Right ventricle myocardium inferior (tissue), 1 donor: ENCODE measurements around the gene COL7A1. TPM values are rescaled to one million over a fixed set of nuclear protein-coding genes. Genes with fewer than 3 reads are reported as not detected.

Source experiments
- ATAC-seq: fragments of 200-7000 bp; cut with Tn5 transposase; one replicate; pipeline ENCODE4 v1.9.1; 2020; ENCODE audit warnings: mild to moderate bottlenecking, moderate library complexity
- DNase-seq: peaks from one replicate; pipeline ENCODE4 v3.0.0; 2021; ENCODE audit errors: missing footprints
- intact Hi-C: fragments of 100-400 bp; cut with DNase I; formaldehyde crosslinking; loops from one replicate; pipeline ENCODE4 v1.11.0; 2022
- long read RNA-seq: library from polyadenylated mRNA; unstranded; transcript quantifications from one replicate; pipeline ENCODE4 v2.0.0, GENCODE V29; 2021
- total RNA-seq: library from RNA; stranded (reverse); fragmentation: NEBNext Ultra II Directional; extraction: Animal tissue kit (Norgen Biotek cat#: 25700); gene quantifications from one replicate; pipeline ENCODE4 v1.2.1, GENCODE V29; 2021
- donor health status: DM: no; HTN: yes; CAD: no; lungs with severe emphysema.

COL7A1 gene
- 14.9 TPM for total RNA-seq
- long read RNA-seq, partial matches to known transcripts: 3 of 5 reads
- long read RNA-seq, other reads (novel, unspliced or antisense): 2 of 5 reads

DNA sequence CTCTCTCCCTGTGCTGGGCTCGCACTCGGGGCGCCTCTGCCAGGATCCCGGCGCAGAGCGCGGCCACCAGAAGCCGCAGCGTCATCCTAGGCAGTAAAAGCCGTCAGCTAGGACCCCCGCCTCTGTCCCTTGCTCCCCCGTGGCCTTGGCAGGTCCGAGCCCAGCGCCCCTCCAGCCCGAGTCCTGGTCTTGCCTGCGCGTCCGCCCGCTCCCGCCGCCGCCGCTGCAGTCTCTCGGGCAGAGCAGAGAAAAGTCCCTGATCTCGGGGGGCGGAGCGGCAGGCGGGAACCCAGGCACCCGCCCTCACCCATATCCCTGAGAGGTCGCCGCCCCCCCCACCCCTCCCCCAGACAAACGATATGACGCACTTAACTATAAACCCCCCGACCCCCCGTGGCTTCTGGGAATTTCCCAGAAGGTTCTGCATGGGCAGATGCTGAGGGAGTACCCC is at the start of gene COL7A1:
COL7A1 (minus strand) TSS at position 255 of the 451 bp plus-strand sequence; CDS start at position 85, 170 bp downstream.
- DNase-seq: peak; percentile 64
- no peak for ATAC-seq
- intact Hi-C loops: no loop called here

DNA sequence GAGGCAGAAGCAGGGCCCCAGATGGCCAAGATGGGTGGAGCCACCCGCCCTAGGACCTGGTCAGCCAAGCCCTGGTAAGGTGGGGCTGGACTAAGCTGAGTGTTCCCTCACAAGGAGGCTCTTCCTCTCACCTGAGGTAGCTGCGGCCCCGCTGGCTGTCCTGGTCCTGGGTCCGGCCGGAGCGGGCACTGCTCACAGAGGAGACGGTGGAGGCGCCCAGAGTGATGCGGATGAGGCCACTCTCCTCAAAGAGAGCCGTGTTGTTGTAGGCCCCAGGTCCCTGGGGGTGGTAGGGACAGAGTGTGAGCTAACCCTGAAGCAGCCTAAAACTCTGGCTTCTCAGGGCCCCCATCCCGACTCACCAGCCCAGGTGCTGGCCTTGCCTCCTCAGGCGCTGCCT is 47.5 kb upstream of the COL7A1 start:
- intact Hi-C loops: no loop called here
- ATAC-seq: no peak
- no peak for DNase-seq

GRCh38 chr3:48641396-48641795 is 46.3 kb upstream of the COL7A1 start:
- no peak for DNase-seq
- intact Hi-C loops: no loop called here

GRCh38 chr3:48639944-48640606 is 44.9 kb upstream of the COL7A1 start:
- no peak for ATAC-seq
- intact Hi-C loops: no loop called here
- DNase-seq: no peak

More at GRCh38 chr3:48641396-48641795, 46.3 kb upstream of the COL7A1 start:
- no peak for ATAC-seq

DNA sequence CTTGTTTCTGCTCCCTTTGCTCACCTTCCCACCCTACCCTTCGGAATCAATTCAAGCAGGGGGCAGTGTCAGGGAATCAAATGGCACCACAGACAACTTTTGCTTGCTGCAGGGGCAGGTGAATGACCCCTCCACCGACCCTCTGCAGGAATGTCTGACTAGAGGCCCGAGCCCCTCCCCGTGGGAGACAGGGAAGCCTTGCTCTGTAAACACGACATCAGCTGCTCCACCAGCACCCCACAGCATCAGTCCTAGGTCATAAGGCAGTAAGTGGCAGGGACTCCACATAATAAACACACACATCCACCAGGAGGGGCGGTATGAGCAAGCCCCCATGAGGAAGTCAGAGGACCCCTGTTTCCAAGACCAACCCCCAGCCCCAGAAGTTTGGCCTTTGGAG is 42.2 kb upstream of the COL7A1 start:
- intact Hi-C loops: no loop called here
- ATAC-seq (no peak), DNase-seq (peak; percentile 58)

DNA sequence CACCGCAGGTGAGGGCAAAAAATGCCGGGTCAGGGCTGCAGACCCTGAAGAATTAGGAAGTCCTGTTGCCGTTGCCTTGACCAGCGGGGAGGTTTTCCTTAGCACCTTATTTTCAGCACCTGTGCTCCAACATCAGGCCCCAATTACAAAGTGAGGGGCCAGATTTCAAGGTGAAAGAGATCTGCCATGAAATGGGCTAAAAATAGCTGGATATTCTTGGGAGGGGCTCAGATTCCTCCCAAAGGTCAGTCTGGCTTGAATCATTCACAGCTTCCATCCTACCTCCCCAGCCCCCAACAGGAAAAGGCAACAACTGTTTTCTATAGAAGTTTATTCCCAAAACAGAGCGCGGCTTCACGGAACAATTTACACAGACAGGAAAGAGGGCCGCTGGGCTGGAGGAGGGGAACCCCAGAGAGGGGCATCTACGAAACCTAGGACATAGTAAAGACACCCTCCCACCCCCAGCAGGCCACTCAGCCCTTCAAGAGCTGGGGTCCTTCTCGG is 41.1 kb upstream of the COL7A1 start:
- ATAC-seq (no peak), DNase-seq (no peak)
- intact Hi-C loops: no loop called here

DNA sequence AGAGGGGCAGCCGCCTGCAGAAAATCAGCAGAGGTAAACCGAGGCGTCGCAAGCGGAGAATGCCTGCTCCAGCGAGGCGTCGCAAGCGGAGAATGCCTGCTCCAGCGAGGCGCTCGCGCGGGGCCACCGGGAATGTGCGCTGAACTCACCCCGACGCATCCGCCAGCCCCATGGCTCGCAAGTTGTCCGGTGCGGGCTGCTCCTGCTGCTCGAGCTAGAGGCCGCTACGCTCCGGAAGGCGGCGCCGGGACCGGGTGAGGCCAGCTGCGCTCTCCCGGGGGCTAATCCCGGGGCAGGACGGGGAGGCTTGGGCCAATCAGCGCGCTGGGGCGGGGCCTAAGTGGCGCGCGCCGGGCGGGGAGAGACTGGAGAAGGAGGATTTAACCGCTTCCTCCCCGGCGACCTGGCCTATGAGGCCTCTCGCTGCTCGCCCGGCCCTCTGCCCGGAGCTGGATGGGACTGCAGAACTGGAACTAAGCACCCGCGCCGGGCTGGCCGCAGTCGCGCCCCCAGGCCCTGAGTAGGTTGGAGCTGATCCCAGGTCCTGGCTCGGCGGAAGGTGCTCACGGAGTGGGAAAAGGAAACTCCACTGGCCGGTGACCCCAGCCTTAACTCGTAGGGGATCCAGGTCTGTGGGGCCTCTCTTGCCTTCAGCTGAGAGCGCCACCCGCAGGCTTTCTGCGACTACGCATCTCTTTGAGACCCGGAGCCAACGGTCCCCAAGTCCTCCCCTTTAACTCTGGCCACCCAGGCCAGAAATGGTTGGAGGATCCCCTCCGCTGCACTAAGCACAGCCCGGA is 40.3 kb upstream of the COL7A1 start, which contains the start of gene SLC26A6:
SLC26A6 (minus strand) TSS at position 240 of the 800 bp plus-strand sequence; CDS start at position 172, 68 bp downstream.
- peak; percentile 99 for ATAC-seq
- DNase-seq: peak; percentile 99
- intact Hi-C loops: loop anchor here (1.0 to 2.0 kb wide), 4 partner anchors 21 to 79 kb away; partner anchors contain the start of genes NCKIPSD, PFKFB4 and UQCRC1

DNA sequence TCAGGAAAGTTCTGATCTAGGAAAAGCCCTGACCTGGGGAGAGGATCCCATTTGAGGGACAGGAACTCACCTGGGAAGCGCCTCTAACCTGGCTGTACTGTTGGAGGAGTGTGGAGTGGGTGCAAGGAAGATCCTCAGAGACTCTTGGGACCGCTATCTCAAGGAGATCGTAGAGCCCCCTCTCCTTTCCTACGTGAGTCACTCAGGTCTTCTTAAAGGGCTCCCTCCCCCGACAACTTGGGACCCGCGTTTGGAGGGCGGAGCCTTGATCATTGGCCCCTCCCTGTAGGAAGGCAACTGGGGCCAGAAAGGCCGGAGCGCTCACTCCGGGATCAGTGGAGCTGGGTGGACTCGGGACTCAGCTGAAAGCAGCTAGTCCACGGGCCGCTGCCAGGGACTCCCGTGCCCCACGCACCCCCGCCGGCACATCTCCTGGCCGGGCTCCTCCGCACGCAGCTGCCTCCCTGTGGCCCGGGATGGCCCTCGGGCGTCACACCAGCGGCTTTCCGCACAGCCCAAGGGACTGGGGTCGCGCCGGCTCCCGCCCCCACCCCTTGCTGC is 39.6 kb upstream of the COL7A1 start:
- ATAC-seq (peak; percentile 47), DNase-seq (peak; percentile 79)
- intact Hi-C loops: loop anchor here (1.0 to 2.0 kb wide), 4 partner anchors 22 to 78 kb away; partner anchors contain the start of genes NCKIPSD, PFKFB4 and UQCRC1

- ATAC-seq (no peak), DNase-seq (no peak)
- intact Hi-C loops: loop anchor here (2.0 kb wide), 3 partner anchors 25 to 77 kb away; partner anchors contain the start of genes NCKIPSD, PFKFB4 and UQCRC1
Measured at GRCh38 chr3:48633743-48634142, 38.6 kb upstream of the COL7A1 start.

GRCh38 chr3:48633256-48633655 is 38.1 kb upstream of the COL7A1 start:
- ATAC-seq (no peak), DNase-seq (no peak)
- intact Hi-C loops: no loop called here

DNA sequence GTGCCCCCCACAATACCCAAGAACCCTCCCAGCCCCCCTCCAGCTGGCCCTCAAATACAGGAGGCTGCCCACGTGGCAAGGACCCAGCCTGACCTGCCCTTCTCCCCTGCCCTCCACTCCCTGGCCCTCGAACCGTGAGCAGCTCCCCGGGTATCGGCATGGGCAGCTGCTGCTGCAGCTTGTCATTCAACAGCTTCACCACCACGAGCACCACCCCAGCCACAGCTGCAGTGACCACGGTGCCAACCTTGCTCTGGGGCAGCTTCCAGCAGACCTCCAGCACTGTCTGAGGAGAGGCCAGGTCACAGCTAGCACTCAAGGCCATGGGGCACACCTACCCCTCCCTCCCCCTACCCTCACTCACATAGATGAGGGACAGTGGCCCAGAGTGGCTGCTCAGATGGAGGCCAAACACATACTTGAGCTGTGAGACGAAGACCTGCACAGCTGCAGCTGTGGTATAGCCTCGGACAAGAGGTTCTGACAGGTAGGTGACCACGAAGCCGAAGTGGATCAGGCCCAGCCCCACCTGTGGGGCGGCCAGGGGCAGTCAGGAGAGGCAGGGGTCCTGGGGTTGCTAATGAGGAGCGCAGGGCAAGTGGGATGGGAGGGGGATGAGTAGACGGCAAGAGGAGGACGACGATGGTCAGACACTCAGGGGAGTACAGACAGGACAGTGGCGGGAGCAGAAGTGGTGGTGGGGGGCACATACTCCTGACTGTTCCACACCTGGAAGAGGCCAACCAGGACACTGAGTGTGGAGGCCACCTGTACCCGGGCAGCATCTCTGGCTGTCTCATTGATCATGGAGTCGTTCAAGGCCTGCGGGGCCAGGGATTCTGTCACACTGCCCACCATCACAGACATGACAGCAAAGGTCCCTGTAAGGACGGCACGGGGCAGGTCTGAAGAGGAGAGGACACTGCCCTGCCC is 36.7 kb upstream of the COL7A1 start:
- DNase-seq: no peak
- intact Hi-C loops: no loop called here

GRCh38 chr3:48630833-48631232 is 35.7 kb upstream of the COL7A1 start:
- no peak for ATAC-seq
- DNase-seq: no peak
- intact Hi-C loops: no loop called here

More for the DNA sequence above, 36.7 kb upstream of the COL7A1 start:
- no peak for ATAC-seq

DNA sequence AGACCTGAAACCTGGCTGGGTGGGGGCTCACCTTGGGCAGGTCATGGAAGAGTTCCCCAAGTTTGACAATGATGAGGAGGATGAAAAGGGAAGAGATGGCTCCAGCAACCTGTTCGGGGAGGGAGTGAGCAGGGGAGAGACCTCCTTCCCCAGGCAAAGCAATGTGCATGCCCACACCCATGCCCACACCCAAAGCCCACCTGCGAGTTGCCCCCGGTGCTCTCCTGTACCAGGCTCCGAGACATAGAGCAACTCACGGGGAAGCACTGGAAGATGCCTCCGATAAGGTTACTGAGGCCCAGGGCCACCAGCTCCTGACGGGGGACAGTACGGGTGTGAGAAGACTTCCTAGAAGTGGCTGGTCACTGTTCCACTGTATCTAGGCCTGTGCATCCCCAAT is 35.3 kb upstream of the COL7A1 start:
- ATAC-seq (no peak), DNase-seq (no peak)
- intact Hi-C loops: no loop called here

- DNase-seq (no peak), ATAC-seq (no peak)
- intact Hi-C loops: no loop called here
Measured at GRCh38 chr3:48629894-48630293, 34.8 kb upstream of the COL7A1 start.

GRCh38 chr3:48628277-48629017 is 33.3 kb upstream of the COL7A1 start:
- intact Hi-C loops: no loop called here
- ATAC-seq (no peak), DNase-seq (no peak)

DNA sequence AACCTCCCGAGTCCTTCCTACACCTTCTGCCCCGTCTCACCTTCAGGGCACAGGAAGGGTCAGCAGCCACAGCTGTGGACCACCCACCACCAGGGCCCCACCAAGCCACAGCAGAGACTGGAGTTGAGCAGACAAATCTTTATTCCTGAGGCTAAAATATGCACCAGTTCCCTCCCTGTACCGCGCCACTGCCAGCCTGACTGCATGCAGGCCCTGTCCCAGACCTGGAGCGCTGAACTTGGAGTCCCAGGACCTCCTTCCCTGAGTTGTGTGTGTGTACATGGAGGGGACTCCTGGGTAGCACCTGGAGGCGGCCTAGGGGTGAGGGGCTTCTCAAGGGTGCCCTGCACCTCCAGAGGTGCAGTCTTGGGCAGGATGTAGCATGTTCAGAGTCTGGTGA is 30.5 kb upstream of the COL7A1 start:
- DNase-seq: no peak
- ATAC-seq: no peak
- intact Hi-C loops: no loop called here

DNA sequence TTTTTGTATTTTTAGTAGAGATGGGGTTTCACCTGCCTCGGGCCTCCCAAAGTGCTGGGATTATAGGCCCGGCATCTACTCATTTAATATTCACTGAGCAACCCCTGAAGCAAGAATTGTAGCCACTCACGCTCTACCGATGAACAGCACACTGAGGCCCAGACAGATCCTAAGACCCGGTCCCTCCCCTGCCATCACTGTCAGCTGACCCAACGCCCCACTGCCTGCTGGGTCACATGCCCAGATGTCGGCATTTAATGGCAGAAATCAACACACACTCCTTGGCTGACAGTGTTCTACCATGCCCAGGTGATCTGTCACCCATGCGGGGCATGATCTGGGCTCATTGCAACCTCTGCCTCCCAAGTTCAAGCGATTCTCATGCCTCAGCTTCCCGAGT is 29.6 kb upstream of the COL7A1 start:
- DNase-seq (no peak), ATAC-seq (no peak)
- intact Hi-C loops: no loop called here
